ENCODE results near the gene SPATA12. TPM values are rescaled to one million over a fixed set of nuclear protein-coding genes. Genes with fewer than 3 reads are reported as not detected.

The SPATA12 gene
- total and polyA plus RNA-seq, 2 experiments from 2014 or later, result 0.10 to 0.65 TPM

DNA sequence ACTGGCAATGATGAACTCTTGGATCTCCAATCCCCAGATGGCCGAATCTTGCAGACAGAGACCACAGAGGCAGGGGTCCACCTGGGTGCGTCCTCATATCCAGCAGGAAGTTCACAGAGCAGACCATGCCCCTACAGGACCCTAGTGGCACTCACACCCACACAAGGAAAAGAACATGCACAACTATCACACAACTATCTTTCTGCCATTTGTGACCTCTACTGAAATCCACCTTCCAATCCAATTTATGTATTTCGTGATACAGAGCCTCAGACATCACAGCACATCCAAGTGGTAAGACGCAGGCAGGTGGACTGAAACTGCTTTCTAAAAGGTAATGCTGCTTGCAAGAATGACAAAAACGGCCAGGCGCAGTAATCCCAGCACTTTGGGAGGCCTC is 44.6 kb upstream of the SPATA12 start:
- Mint-ChIP-seq H3K27ac (peak overlapping the region; percentile 83), H3K9me3 (peaks cover 12% of the 10 kb centered on the region; the same call in 2 of the 3 replicates), H3K27me3 (ENCODE audit: insufficient read depth, low read depth, poor library complexity) (peaks cover 6% of the 10 kb centered on the region), H3K36me3 (ENCODE audit: low read depth) (peaks cover 15% of the 10 kb centered on the region), H3K4me1 (peaks cover 32% of the 10 kb centered on the region), H3K4me3 (no peak overlapping the region)
- Histone ChIP-seq H3K4me3 (no peak overlapping the region), H2AFZ (no peak overlapping the region), H3K4me1 (ENCODE audit: insufficient read depth) (peaks cover 40% of the 10 kb centered on the region), H3K9me2 (ENCODE audit: insufficient read depth) (no peaks in the 10 kb centered on the region; the same call in 1 of the 2 replicates), H3K27ac (ENCODE audit: low read depth) (peak overlapping the region; percentile 89), H3F3A (replicated peaks; ENCODE audit: low read depth) (no peaks in the 10 kb centered on the region), H3K4me2 (no peak overlapping the region), H3K36me3 (ENCODE audit: insufficient read depth) (no peaks in the 10 kb centered on the region), H4K20me1 (replicated peaks; ENCODE audit: insufficient read depth) (no peaks in the 10 kb centered on the region), H3K27me3 (ENCODE audit: insufficient read depth) (no peaks in the 10 kb centered on the region), H3K79me2 (replicated peaks; ENCODE audit: insufficient read depth) (no peaks in the 10 kb centered on the region)
- TF ChIP-seq CREB1 (CRISPR knock-in tag; IDR thresholded peaks at IDR 0.05; ENCODE audit: low read depth) (no peak), EZH2 (IDR thresholded peaks at IDR 0.05; ENCODE audit: low read depth, unreplicated experiment) (no peak), STAT1 (IDR thresholded peaks at IDR 0.05; ENCODE audit: unreplicated experiment) (no peak), JUNB (IDR thresholded peaks at IDR 0.05; ENCODE audit: unreplicated experiment) (no peak), ZNF114 (CRISPR knock-in tag; IDR thresholded peaks at IDR 0.05) (no peak), ETS1 (IDR thresholded peaks at IDR 0.05) (no peak), POLR2AphosphoS5 (IDR thresholded peaks at IDR 0.05; ENCODE audit: low read depth) (no peak), EZH2phosphoT487 (IDR thresholded peaks at IDR 0.05; ENCODE audit: unreplicated experiment) (no peak)
- TF ChIP-seq, protein P1, sequence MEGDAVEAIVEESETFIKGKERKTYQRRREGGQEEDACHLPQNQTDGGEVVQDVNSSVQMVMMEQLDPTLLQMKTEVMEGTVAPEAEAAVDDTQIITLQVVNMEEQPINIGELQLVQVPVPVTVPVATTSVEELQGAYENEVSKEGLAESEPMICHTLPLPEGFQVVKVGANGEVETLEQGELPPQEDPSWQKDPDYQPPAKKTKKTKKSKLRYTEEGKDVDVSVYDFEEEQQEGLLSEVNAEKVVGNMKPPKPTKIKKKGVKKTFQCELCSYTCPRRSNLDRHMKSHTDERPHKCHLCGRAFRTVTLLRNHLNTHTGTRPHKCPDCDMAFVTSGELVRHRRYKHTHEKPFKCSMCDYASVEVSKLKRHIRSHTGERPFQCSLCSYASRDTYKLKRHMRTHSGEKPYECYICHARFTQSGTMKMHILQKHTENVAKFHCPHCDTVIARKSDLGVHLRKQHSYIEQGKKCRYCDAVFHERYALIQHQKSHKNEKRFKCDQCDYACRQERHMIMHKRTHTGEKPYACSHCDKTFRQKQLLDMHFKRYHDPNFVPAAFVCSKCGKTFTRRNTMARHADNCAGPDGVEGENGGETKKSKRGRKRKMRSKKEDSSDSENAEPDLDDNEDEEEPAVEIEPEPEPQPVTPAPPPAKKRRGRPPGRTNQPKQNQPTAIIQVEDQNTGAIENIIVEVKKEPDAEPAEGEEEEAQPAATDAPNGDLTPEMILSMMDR (conservative IDR thresholded peaks at IDR 0.05; ENCODE audit: low read depth in 2 of 2), result no peak
- DNase-seq (ENCODE audit: low spot score) (no peak), ATAC-seq (no peak)

GRCh38 chr3:57017459-57017845 is 43.0 kb upstream of the SPATA12 start:
- Mint-ChIP-seq H3K4me1 (peaks cover 34% of the 10 kb centered on the region), H3K36me3 (ENCODE audit: low read depth) (peaks cover 12% of the 10 kb centered on the region), H3K27me3 (ENCODE audit: insufficient read depth, low read depth, poor library complexity) (peaks cover 5% of the 10 kb centered on the region), H3K27ac (peak overlapping the region; percentile 46; the same call in 1 of the 2 replicates), H3K9me3 (peaks cover 12% of the 10 kb centered on the region; the same call in 2 of the 3 replicates), H3K4me3 (no peak overlapping the region)
- Histone ChIP-seq H3K79me2 (replicated peaks; ENCODE audit: insufficient read depth) (no peaks in the 10 kb centered on the region), H3F3A (replicated peaks; ENCODE audit: low read depth) (no peaks in the 10 kb centered on the region), H3K27ac (ENCODE audit: low read depth) (peak overlapping the region; percentile 26; the same call in 1 of the 2 replicates), H3K4me3 (no peak overlapping the region), H3K9me2 (ENCODE audit: insufficient read depth) (no peaks in the 10 kb centered on the region; the same call in 1 of the 2 replicates), H3K36me3 (ENCODE audit: insufficient read depth) (no peaks in the 10 kb centered on the region), H3K4me2 (peak overlapping the region; percentile 67), H3K4me1 (ENCODE audit: insufficient read depth) (peaks cover 40% of the 10 kb centered on the region), H2AFZ (no peak overlapping the region), H3K27me3 (ENCODE audit: insufficient read depth) (no peaks in the 10 kb centered on the region), H4K20me1 (replicated peaks; ENCODE audit: insufficient read depth) (no peaks in the 10 kb centered on the region)
- no peak for ATAC-seq
- no peak for DNase-seq (ENCODE audit: low spot score)
- TF ChIP-seq ZNF114 (CRISPR knock-in tag; IDR thresholded peaks at IDR 0.05), result no peak
- TF ChIP-seq POLR2AphosphoS5 (IDR thresholded peaks at IDR 0.05; ENCODE audit: low read depth), result no peak
- TF ChIP-seq STAT1 (IDR thresholded peaks at IDR 0.05; ENCODE audit: unreplicated experiment), result no peak
- TF ChIP-seq, protein P2, sequence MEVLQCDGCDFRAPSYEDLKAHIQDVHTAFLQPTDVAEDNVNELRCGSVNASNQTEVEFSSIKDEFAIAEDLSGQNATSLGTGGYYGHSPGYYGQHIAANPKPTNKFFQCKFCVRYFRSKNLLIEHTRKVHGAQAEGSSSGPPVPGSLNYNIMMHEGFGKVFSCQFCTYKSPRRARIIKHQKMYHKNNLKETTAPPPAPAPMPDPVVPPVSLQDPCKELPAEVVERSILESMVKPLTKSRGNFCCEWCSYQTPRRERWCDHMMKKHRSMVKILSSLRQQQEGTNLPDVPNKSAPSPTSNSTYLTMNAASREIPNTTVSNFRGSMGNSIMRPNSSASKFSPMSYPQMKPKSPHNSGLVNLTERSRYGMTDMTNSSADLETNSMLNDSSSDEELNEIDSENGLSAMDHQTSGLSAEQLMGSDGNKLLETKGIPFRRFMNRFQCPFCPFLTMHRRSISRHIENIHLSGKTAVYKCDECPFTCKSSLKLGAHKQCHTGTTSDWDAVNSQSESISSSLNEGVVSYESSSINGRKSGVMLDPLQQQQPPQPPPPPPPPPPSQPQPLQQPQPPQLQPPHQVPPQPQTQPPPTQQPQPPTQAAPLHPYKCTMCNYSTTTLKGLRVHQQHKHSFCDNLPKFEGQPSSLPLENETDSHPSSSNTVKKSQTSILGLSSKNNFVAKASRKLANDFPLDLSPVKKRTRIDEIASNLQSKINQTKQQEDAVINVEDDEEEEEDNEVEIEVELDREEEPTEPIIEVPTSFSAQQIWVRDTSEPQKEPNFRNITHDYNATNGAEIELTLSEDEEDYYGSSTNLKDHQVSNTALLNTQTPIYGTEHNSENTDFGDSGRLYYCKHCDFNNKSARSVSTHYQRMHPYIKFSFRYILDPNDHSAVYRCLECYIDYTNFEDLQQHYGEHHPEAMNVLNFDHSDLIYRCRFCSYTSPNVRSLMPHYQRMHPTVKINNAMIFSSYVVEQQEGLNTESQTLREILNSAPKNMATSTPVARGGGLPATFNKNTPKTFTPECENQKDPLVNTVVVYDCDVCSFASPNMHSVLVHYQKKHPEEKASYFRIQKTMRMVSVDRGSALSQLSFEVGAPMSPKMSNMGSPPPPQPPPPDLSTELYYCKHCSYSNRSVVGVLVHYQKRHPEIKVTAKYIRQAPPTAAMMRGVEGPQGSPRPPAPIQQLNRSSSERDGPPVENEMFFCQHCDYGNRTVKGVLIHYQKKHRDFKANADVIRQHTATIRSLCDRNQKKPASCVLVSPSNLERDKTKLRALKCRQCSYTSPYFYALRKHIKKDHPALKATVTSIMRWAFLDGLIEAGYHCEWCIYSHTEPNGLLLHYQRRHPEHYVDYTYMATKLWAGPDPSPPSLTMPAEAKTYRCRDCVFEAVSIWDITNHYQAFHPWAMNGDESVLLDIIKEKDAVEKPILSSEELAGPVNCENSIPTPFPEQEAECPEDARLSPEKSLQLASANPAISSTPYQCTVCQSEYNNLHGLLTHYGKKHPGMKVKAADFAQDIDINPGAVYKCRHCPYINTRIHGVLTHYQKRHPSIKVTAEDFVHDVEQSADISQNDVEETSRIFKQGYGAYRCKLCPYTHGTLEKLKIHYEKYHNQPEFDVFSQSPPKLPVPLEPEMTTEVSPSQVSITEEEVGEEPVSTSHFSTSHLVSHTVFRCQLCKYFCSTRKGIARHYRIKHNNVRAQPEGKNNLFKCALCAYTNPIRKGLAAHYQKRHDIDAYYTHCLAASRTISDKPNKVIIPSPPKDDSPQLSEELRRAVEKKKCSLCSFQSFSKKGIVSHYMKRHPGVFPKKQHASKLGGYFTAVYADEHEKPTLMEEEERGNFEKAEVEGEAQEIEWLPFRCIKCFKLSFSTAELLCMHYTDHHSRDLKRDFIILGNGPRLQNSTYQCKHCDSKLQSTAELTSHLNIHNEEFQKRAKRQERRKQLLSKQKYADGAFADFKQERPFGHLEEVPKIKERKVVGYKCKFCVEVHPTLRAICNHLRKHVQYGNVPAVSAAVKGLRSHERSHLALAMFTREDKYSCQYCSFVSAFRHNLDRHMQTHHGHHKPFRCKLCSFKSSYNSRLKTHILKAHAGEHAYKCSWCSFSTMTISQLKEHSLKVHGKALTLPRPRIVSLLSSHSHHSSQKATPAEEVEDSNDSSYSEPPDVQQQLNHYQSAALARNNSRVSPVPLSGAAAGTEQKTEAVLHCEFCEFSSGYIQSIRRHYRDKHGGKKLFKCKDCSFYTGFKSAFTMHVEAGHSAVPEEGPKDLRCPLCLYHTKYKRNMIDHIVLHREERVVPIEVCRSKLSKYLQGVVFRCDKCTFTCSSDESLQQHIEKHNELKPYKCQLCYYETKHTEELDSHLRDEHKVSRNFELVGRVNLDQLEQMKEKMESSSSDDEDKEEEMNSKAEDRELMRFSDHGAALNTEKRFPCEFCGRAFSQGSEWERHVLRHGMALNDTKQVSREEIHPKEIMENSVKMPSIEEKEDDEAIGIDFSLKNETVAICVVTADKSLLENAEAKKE (CRISPR knock-in tag; IDR thresholded peaks at IDR 0.05), result no peak
- no peak for TF ChIP-seq ETS1 (IDR thresholded peaks at IDR 0.05)
- no peak for TF ChIP-seq NANOG (IDR thresholded peaks at IDR 0.05; ENCODE audit: borderline replicate concordance)
- no peak for TF ChIP-seq CREB1 (CRISPR knock-in tag; IDR thresholded peaks at IDR 0.05; ENCODE audit: low read depth)

All from GM23338 (cell line).